B cell (primary cell): ENCODE data around the gene MET.

ENCODE experiments used
- CTCF ChIP-seq: fragments of 200-600 bp; IDR thresholded peaks from one replicate; pipeline ENCODE4 v1.8.0; 2022; ENCODE audit warnings: antibody characterized with exemption, mild to moderate bottlenecking
- EZH2 ChIP-seq: IDR thresholded peaks from 2 replicates; pipeline ENCODE4 v1.6.1; 2012; ENCODE audit warnings: borderline replicate concordance, low read depth, mild to moderate bottlenecking, moderate library complexity, low read length; ENCODE audit not compliant: insufficient read depth, poor library complexity, severe bottlenecking

- TF ChIP-seq EZH2: no peak
- TF ChIP-seq CTCF: no peak
Measured at GRCh38 chr7:116675812-116676355, 3.9 kb downstream of the MET start.
